Endodermal cell (in vitro differentiated cells): ENCODE measurements around the gene RNF220. TPM values are rescaled to one million over a fixed set of nuclear protein-coding genes. Genes with fewer than 3 reads are reported as not detected.

ENCODE experiments used
- DNase-seq: peaks from one replicate; pipeline ENCODE4 v3.0.0-alpha.2; 2017
- H3K27ac ChIP-seq: 2 replicates; pipeline ENCODE4 v1.5.1; 2013; ENCODE audit warnings: mild to moderate bottlenecking, low read depth, low read length, moderate library complexity
- H3K27me3 ChIP-seq: 2 replicates; pipeline ENCODE4 v1.6.1; 2013; ENCODE audit warnings: mild to moderate bottlenecking, low read length, moderate library complexity; ENCODE audit not compliant: insufficient read depth, control insufficient read depth, poor library complexity, severe bottlenecking
- H3K36me3 ChIP-seq: 2 replicates; pipeline ENCODE4 v1.7.0; 2013; ENCODE audit warnings: mild to moderate bottlenecking, low read length, moderate library complexity; ENCODE audit not compliant: control insufficient read depth, insufficient read depth
- H3K4me1 ChIP-seq: one replicate; pipeline ENCODE4 v1.7.0; 2013; ENCODE audit warnings: low read length; ENCODE audit not compliant: control insufficient read depth, insufficient read depth
- H3K4me3 ChIP-seq: 2 replicates; pipeline ENCODE4 v1.5.1; 2013; ENCODE audit warnings: mild to moderate bottlenecking, low read length, moderate library complexity
- H3K9ac ChIP-seq: 2 replicates; pipeline ENCODE4 v1.6.1; 2013; ENCODE audit warnings: mild to moderate bottlenecking, low read length, moderate library complexity; ENCODE audit not compliant: poor library complexity, severe bottlenecking; ENCODE audit errors: extremely low read depth
- H3K9me3 ChIP-seq: 2 replicates; pipeline ENCODE4 v1.6.1; 2013; ENCODE audit warnings: mild to moderate bottlenecking, low read length, moderate library complexity; ENCODE audit not compliant: control insufficient read depth
- H3K27ac Mint-ChIP-seq: 2 replicates; pipeline ENCODE4 v1.8.0; 2020; ENCODE audit warnings: mixed read lengths
- H3K27me3 Mint-ChIP-seq: 2 replicates; pipeline ENCODE4 v1.8.0; 2021; ENCODE audit warnings: mild to moderate bottlenecking, mixed read lengths; ENCODE audit not compliant: insufficient read depth
- H3K36me3 Mint-ChIP-seq: 2 replicates; pipeline ENCODE4 v1.8.0; 2020; ENCODE audit warnings: low read depth, mixed read lengths
- H3K4me1 Mint-ChIP-seq: 2 replicates; pipeline ENCODE4 v1.8.0; 2020; ENCODE audit warnings: mixed read lengths
- H3K4me3 Mint-ChIP-seq: 2 replicates; pipeline ENCODE4 v1.8.0; 2020; ENCODE audit warnings: mild to moderate bottlenecking, moderate library complexity, mixed read lengths
- H3K9me3 Mint-ChIP-seq: 2 replicates; pipeline ENCODE4 v1.8.0; 2020; ENCODE audit warnings: mild to moderate bottlenecking, mixed read lengths
- CTCF ChIP-seq: fragments of 200-600 bp; sonication (generic); conservative IDR thresholded peaks from 2 replicates; pipeline ENCODE4 v1.5.0; 2021; ENCODE audit warnings: antibody characterized with exemption, mild to moderate bottlenecking
- WGBS, 2 experiments: methylation state at CpG; one replicate each; pipeline versions ENCODE4 v1.1.5 to v1.1.7; 2013; ENCODE audit warnings: missing lambda C conversion rate in 2 of 2, mixed read lengths in 1 of 2; ENCODE audit not compliant: insufficient coverage in 1 of 2, insufficient read length in 1 of 2; 5-methylcytosine and 5-hydroxymethylcytosine counted together
- total RNA-seq, 2 donors: library from RNA; stranded (reverse); fragmentation: NEBNext Ultra II Directional in 1 of 2; extraction: Animal tissue kit (Norgen Biotek cat#: 25700) in 1 of 2; gene quantifications; 2 replicates in 1 of 2; 3 replicates in 1 of 2; pipeline ENCODE4 v1.2.1, GENCODE V29; 2021

The RNF220 gene
- total RNA-seq, 2 donors from 2014 or later = 94.6 to 95.5 TPM

GRCh38 chr1:44485934-44486460 is 80.9 kb downstream of the RNF220 start:
- Mint-ChIP-seq H3K4me1 (peaks cover 13% of the 10 kb centered on the region), H3K36me3 (no peaks in the 10 kb centered on the region), H3K27me3 (peaks cover 2% of the 10 kb centered on the region), H3K27ac (no peak overlapping the region), H3K9me3 (no peaks in the 10 kb centered on the region), H3K4me3 (no peak overlapping the region)
- H3K36me3 ChIP-seq = no peaks in the 10 kb centered on the region
- 65 to 68% methylated on average over 4 to 5 of the region's 5 CpGs for WGBS, 2 experiments
- no peak overlapping the region for H3K27ac ChIP-seq
- TF ChIP-seq CTCF = no peak
- H3K9me3 ChIP-seq = no peaks in the 10 kb centered on the region
- no peak overlapping the region for H3K4me3 ChIP-seq
- H3K4me1 ChIP-seq = peaks cover 4% of the 10 kb centered on the region
- no peak for DNase-seq
- H3K27me3 ChIP-seq = no peaks in the 10 kb centered on the region
- H3K9ac ChIP-seq = no peak overlapping the region

- Mint-ChIP-seq H3K9me3 (no peaks in the 10 kb centered on the region), H3K4me1 (peaks cover 7% of the 10 kb centered on the region), H3K27me3 (peaks cover 2% of the 10 kb centered on the region), H3K36me3 (no peaks in the 10 kb centered on the region), H3K27ac (no peak overlapping the region), H3K4me3 (no peak overlapping the region)
- Histone ChIP-seq H3K27ac (no peak overlapping the region), H3K9me3 (no peaks in the 10 kb centered on the region), H3K4me1 (peaks cover 4% of the 10 kb centered on the region), H3K4me3 (no peak overlapping the region), H3K27me3 (no peaks in the 10 kb centered on the region), H3K9ac (no peak overlapping the region), H3K36me3 (no peaks in the 10 kb centered on the region)
- 89% methylated on average over 5 of the region's 5 CpGs for WGBS, 2 experiments
- DNase-seq = no peak
- TF ChIP-seq CTCF = no peak
These were observed 84.4 kb downstream of the RNF220 start for GRCh38 chr1:44489481-44489880.

GRCh38 chr1:44496541-44497171 is 91.6 kb downstream of the RNF220 start:
- H3K9me3 ChIP-seq = no peaks in the 10 kb centered on the region
- H3K4me1 ChIP-seq = peaks cover 7% of the 10 kb centered on the region
- peaks cover 7% of the 10 kb centered on the region for H3K4me1 Mint-ChIP-seq
- H3K27ac ChIP-seq = no peak overlapping the region
- TF ChIP-seq CTCF = no peak
- peaks cover 5% of the 10 kb centered on the region for H3K27me3 Mint-ChIP-seq
- H3K27ac Mint-ChIP-seq = no peak overlapping the region
- no peaks in the 10 kb centered on the region for H3K9me3 Mint-ChIP-seq
- no peak for DNase-seq
- H3K36me3 Mint-ChIP-seq = no peaks in the 10 kb centered on the region
- WGBS, 2 experiments = 92 to 100% methylated on average over 1 to 6 of the region's 6 CpGs
- H3K36me3 ChIP-seq = no peaks in the 10 kb centered on the region
- H3K27me3 ChIP-seq = peaks cover 18% of the 10 kb centered on the region
- H3K4me3 ChIP-seq = no peak overlapping the region
- H3K9ac ChIP-seq = no peak overlapping the region
- no peak overlapping the region for H3K4me3 Mint-ChIP-seq
